MM.1S (cell line): ENCODE results near the gene SHANK3.

ENCODE experiments used
- EZH2 ChIP-seq: fragments of 300-600 bp; sonication (generic); optimal IDR thresholded peaks from 2 replicates; pipeline ENCODE3; 2017; ENCODE audit warnings: low read depth, mild to moderate bottlenecking, antibody characterized with exemption, low read length, mixed read lengths
- EZH2phosphoT487 ChIP-seq: fragments of 300-600 bp; sonication (generic); IDR thresholded peaks from 2 replicates; pipeline ENCODE4 v1.6.1; 2018; ENCODE audit warnings: antibody characterized with exemption, low read length
- TF ChIP-seq, protein P1 (sequence below): fragments of 300-600 bp; sonication (generic); IDR thresholded peaks from 2 replicates; pipeline ENCODE4 v1.5.1; 2016; ENCODE audit warnings: antibody characterized with exemption, low read length, mixed read lengths

DNA sequence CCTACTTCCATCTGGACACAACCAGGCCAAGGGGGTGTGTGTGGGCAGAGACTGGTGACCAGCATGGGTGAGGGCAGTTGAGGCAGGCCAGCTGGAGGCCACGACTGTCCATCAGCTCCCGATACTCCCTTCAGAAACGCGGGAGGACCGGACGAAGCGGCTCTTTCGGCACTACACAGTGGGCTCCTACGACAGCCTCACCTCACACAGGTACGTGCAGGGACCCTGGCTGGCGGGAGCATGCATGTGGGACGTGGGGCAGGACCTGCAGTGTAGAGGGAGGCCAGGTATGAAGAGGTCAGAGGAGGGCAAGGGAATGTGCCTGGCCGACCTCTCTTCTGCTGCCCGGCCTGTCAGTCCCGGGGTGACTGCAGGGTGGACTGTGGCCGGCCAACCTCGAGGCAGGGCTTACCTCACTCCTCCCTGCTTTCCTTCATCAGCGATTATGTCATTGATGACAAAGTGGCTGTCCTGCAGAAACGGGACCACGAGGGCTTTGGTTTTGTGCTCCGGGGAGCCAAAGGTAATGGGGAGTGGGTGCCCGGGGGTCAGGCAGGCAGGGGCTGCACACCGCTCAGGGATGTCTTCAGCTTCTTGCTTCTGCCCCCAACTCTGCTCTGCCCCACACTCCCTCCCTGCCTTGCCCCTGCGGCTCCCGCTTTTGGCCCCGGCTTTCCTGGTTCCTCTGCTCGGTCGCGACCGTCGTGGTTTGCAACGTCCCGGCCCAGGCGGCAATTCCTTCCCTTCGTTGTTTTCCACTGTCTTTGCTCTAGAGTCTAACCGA is 31.3 kb downstream of the SHANK3 start:
- TF ChIP-seq EZH2phosphoT487 (no peak), EZH2 (no peak)
- TF ChIP-seq, protein P1, sequence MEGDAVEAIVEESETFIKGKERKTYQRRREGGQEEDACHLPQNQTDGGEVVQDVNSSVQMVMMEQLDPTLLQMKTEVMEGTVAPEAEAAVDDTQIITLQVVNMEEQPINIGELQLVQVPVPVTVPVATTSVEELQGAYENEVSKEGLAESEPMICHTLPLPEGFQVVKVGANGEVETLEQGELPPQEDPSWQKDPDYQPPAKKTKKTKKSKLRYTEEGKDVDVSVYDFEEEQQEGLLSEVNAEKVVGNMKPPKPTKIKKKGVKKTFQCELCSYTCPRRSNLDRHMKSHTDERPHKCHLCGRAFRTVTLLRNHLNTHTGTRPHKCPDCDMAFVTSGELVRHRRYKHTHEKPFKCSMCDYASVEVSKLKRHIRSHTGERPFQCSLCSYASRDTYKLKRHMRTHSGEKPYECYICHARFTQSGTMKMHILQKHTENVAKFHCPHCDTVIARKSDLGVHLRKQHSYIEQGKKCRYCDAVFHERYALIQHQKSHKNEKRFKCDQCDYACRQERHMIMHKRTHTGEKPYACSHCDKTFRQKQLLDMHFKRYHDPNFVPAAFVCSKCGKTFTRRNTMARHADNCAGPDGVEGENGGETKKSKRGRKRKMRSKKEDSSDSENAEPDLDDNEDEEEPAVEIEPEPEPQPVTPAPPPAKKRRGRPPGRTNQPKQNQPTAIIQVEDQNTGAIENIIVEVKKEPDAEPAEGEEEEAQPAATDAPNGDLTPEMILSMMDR: no peak
